HG02852 (cell line): Measurements from ENCODE around the gene LINC01488.

ENCODE experiments used
- ATAC-seq: cut with Tn5 transposase; IDR thresholded peaks from one replicate; pipeline ENCODE4 v1.9.1; 2021; ENCODE audit warnings: mild to moderate bottlenecking, moderate library complexity; ENCODE audit not compliant: unreplicated experiment

LINC01488 gene

GRCh38 chr11:69481393-69481844 is at the start of gene LINC01488:
Gene LINC01488, plus strand, starts transcription at chr11:69481663.
- ATAC-seq = no peak

GRCh38 chr11:69431893-69432738 is 49.3 kb upstream of the LINC01488 start:
- no peak for ATAC-seq

GRCh38 chr11:69433741-69434140 is 47.7 kb upstream of the LINC01488 start:
- no peak for ATAC-seq

GRCh38 chr11:69434471-69434931 is 47.0 kb upstream of the LINC01488 start:
- no peak for ATAC-seq

GRCh38 chr11:69435161-69435986 is 46.1 kb upstream of the LINC01488 start:
- ATAC-seq = no peak

- no peak for ATAC-seq
Measured at GRCh38 chr11:69436041-69436982, 45.2 kb upstream of the LINC01488 start.

- ATAC-seq = no peak
Measured at GRCh38 chr11:69437001-69437875, 44.2 kb upstream of the LINC01488 start.

GRCh38 chr11:69437876-69438205 is 43.6 kb upstream of the LINC01488 start:
- no peak for ATAC-seq

GRCh38 chr11:69438286-69438920 is 43.1 kb upstream of the LINC01488 start:
- no peak for ATAC-seq

GRCh38 chr11:69439127-69439526 is 42.3 kb upstream of the LINC01488 start:
- no peak for ATAC-seq

GRCh38 chr11:69439651-69440464 is 41.6 kb upstream of the LINC01488 start:
- no peak for ATAC-seq

GRCh38 chr11:69440876-69441275 is 40.6 kb upstream of the LINC01488 start:
- no peak for ATAC-seq

GRCh38 chr11:69442012-69442806 is 39.3 kb upstream of the LINC01488 start:
- ATAC-seq = no peak

GRCh38 chr11:69442807-69443137 is 38.7 kb upstream of the LINC01488 start:
- no peak for ATAC-seq

- peak; percentile 88 for ATAC-seq
Measured at GRCh38 chr11:69443138-69443967, 38.1 kb upstream of the LINC01488 start.

- no peak for ATAC-seq
Measured at GRCh38 chr11:69443968-69444364, 37.5 kb upstream of the LINC01488 start.
